Fibroblast of lung (primary cell): ENCODE measurements around the gene KLF16. TPM values are rescaled to one million over a fixed set of nuclear protein-coding genes. Genes with fewer than 3 reads are reported as not detected.

Experiments
- DNase-seq, 2 donors: peaks; one replicate each; pipeline versions ENCODE4 v3.0.0 to v3.0.0-alpha.2; 2010; ENCODE audit warnings: low read depth in 2 of 2
- H2AFZ ChIP-seq: 2 replicates; pipeline ENCODE4 v1.5.1; 2012; ENCODE audit warnings: low read length, control low read depth, inconsistent platforms
- H3K27ac ChIP-seq: 2 replicates; pipeline ENCODE4 v1.5.1; 2011; ENCODE audit warnings: low read length, control low read depth; ENCODE audit not compliant: insufficient read depth
- H3K27me3 ChIP-seq: 2 replicates; pipeline ENCODE4 v1.5.1; 2011; ENCODE audit warnings: mild to moderate bottlenecking, low read length; ENCODE audit not compliant: control insufficient read depth, insufficient read depth
- H3K36me3 ChIP-seq: 2 replicates; pipeline ENCODE4 v1.5.1; 2011; ENCODE audit warnings: low read length; ENCODE audit not compliant: control insufficient read depth, insufficient read depth
- H3K4me1 ChIP-seq: 2 replicates; pipeline ENCODE4 v1.5.1; 2011; ENCODE audit warnings: low read length; ENCODE audit not compliant: control insufficient read depth, insufficient read depth; ENCODE audit errors: extremely low read depth
- H3K4me2 ChIP-seq: 2 replicates; pipeline ENCODE4 v1.5.1; 2011; ENCODE audit warnings: low read length, control low read depth; ENCODE audit not compliant: insufficient read depth; ENCODE audit errors: extremely low read depth
- H3K4me3 ChIP-seq, 4 experiments: fragments of 200-600 bp in 1 of 4; sonication (generic) in 1 of 4; replicated peaks in 1 of 4; 2 replicates each; pipeline ENCODE4 v1.5.1; 2011 to 2016; ENCODE audit warnings: low read length in 4 of 4, low read depth in 3 of 4, mild to moderate bottlenecking in 3 of 4, control low read depth in 2 of 4, inconsistent platforms in 1 of 4, mixed read lengths in 1 of 4; ENCODE audit not compliant: insufficient read depth in 1 of 4; ENCODE audit errors: control extremely low read depth in 1 of 4
- H3K79me2 ChIP-seq: 2 replicates; pipeline ENCODE4 v1.5.1; 2012; ENCODE audit warnings: mild to moderate bottlenecking, low read length, inconsistent platforms; ENCODE audit not compliant: control insufficient read depth, insufficient read depth
- H3K9ac ChIP-seq: 2 replicates; pipeline ENCODE4 v1.5.1; 2011; ENCODE audit warnings: mild to moderate bottlenecking, low read length, control low read depth; ENCODE audit not compliant: insufficient read depth
- H3K9me3 ChIP-seq: 2 replicates; pipeline ENCODE4 v1.5.1; 2012; ENCODE audit warnings: low read depth, low read length; ENCODE audit not compliant: control insufficient read depth, insufficient read depth
- H4K20me1 ChIP-seq: 2 replicates; pipeline ENCODE4 v1.5.1; 2011; ENCODE audit warnings: low read length; ENCODE audit not compliant: control insufficient read depth, insufficient read depth; ENCODE audit errors: extremely low read depth
- CTCF ChIP-seq, 2 donors: IDR thresholded peaks in 1 of 2; conservative IDR thresholded peaks in 1 of 2; 1 replicate in 1 of 2; 2 replicates in 1 of 2; pipeline ENCODE4 v1.5.1; 2011 to 2012; ENCODE audit warnings: low read length in 2 of 2, control low read depth in 1 of 2, inconsistent platforms in 1 of 2, low read depth in 1 of 2, mild to moderate bottlenecking in 1 of 2
- EZH2 ChIP-seq: IDR thresholded peaks from 2 replicates; pipeline ENCODE4 v1.5.1; 2012; ENCODE audit warnings: low read length, control low read depth, mild to moderate bottlenecking; ENCODE audit errors: missing control alignments
- polyA plus RNA-seq, 2 donors: library from polyadenylated mRNA; depleted of rRNA in 1 of 2; stranded (reverse) in 1 of 2; unstranded in 1 of 2; fragments of >200 nt; gene quantifications; 2 replicates each; pipeline ENCODE4 v1.2.1, GENCODE V29; 2011 to 2012; ENCODE audit warnings: missing spikeins in 1 of 2
- total RNA-seq: library from RNA; depleted of rRNA; stranded (reverse); fragments of >200 nt; gene quantifications from 2 replicates; pipeline ENCODE4 v1.2.1, GENCODE V29; 2014

KLF16 gene
- total and polyA plus RNA-seq, 2 donors (not counting 1 experiment from before 2014, with no cell fraction given), result 4.2 to 6.9 TPM

GRCh38 chr19:1819341-1820255 is 43.8 kb downstream of the KLF16 start:
- Histone ChIP-seq H4K20me1 (no peaks in the 10 kb centered on the region), H2AFZ (no peak overlapping the region), H3K4me2 (no peak overlapping the region), H3K27ac (no peak overlapping the region), H3K36me3 (peaks cover 36% of the 10 kb centered on the region), H3K9me3 (no peaks in the 10 kb centered on the region), H3K27me3 (no peaks in the 10 kb centered on the region), H3K4me3 (no peak overlapping the region), H3K79me2 (no peaks in the 10 kb centered on the region), H3K9ac (no peak overlapping the region), H3K4me1 (no peaks in the 10 kb centered on the region)
- TF ChIP-seq CTCF (conservative IDR thresholded peaks at IDR 0.05 in 1 of 2, IDR thresholded peaks at IDR 0.05 in 1 of 2; ENCODE audit: low read depth in 1 of 2, low read length in 2 of 2) (no peak), EZH2 (no peak)
- DNase-seq, result no peak

GRCh38 chr19:1818549-1819195 is 44.7 kb downstream of the KLF16 start:
- peaks cover 31% of the 10 kb centered on the region for H3K36me3 ChIP-seq

More at GRCh38 chr19:1818549-1819195, 44.7 kb downstream of the KLF16 start:
- no peak overlapping the region for H3K27ac ChIP-seq
- H3K9ac ChIP-seq, result no peak overlapping the region
- no peak overlapping the region for H3K4me2 ChIP-seq
- no peak overlapping the region for H3K4me3 ChIP-seq
- H3K27me3 ChIP-seq, result no peaks in the 10 kb centered on the region
- H3K9me3 ChIP-seq, result no peaks in the 10 kb centered on the region
- H3K79me2 ChIP-seq, result no peaks in the 10 kb centered on the region
- H4K20me1 ChIP-seq, result no peaks in the 10 kb centered on the region
- H3K4me1 ChIP-seq, result no peaks in the 10 kb centered on the region
- TF ChIP-seq EZH2 (no peak), CTCF (conservative IDR thresholded peaks at IDR 0.05 in 1 of 2, IDR thresholded peaks at IDR 0.05 in 1 of 2; ENCODE audit: low read depth in 1 of 2, low read length in 2 of 2) (no peak)
- no peak for DNase-seq
- H2AFZ ChIP-seq, result no peak overlapping the region
